Stimulated activated CD4-positive, alpha-beta T cell treated with anti-CD3 and anti-CD28 coated beads, Interleukin-4, amount 100 ng/mL, for 24 hours (primary cell): Measurements from ENCODE around the gene RGL1.

Experiments used
- DNase-seq: peaks from one replicate; pipeline ENCODE4 v3.0.0-alpha.2; 2020

The RGL1 gene

DNA sequence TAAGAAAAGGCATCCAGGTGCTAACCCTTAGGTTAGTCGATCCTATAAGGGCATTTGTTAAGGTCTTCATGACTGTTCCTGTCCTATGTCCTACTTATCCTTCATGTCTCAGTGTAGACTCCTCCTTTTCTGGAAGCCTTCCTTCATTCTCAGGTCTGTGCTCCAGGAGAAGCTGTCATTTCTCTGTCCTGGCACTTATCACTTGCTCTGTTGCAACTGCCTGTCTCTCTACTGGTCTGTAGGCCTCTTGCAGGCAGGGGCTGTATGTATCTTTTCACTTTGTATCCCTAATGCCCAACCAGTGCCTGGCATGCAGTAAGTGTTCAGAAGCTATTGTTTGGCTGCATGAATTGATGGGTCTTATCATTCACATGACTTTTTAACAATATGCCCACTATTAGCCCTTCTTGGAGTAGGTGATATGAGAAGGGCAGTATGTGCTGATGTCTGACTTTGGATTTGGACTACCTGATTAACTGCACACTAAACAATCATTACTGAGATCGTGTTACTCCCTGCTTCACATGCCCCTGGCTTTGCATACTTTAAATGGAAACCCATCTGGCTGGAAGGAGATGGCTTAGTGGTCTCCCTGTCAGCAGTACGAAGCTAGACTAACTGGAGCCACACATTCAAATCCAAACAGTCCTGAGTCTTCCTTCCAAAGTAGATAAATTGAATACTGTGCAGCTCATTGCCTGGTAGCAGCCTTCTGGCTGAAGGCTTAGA, 88.8 kb downstream of the RGL1 start:
- DNase-seq: no peak

DNA sequence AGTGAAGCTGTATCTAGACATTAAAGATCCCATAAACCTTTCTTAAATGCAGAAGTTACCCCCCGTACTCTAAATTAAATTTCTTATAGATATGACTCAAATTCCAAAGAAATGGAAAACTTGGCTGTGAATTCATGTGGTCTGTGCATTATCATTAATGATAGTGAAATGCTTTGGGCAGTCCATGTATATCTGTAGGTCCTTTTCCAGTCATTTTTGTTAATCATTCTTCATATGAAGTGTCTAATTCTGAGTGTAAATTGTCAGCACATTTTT, 89.3 kb downstream of the RGL1 start:
- DNase-seq: no peak

DNA sequence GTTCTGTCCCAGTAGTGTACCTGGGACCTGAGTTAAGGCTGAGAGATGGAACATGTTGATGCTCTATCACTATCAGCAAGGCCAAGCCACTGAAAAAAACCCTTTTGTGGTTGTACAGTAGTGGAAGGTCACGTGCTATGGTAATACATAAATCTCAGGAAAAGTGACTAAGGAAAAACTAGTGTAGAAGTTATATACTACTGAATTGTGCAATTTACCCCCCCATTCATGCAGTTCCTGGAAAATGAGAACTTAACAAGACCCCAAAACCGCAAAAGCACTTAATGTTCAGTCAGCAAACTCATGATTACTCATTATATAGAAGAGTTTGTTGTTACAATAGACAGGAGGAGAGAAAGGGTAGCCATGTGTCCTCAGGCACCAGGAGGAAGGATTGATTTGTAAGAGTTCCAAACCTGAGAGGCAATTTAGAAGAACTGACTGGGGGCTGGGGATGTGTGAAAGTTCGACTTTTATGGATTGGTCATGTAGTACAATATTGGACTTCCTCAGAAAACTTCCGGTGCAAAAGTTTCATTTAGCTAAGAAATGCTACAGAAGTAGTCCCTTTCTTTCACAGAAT, 91.6 kb downstream of the RGL1 start:
- no peak for DNase-seq

DNA sequence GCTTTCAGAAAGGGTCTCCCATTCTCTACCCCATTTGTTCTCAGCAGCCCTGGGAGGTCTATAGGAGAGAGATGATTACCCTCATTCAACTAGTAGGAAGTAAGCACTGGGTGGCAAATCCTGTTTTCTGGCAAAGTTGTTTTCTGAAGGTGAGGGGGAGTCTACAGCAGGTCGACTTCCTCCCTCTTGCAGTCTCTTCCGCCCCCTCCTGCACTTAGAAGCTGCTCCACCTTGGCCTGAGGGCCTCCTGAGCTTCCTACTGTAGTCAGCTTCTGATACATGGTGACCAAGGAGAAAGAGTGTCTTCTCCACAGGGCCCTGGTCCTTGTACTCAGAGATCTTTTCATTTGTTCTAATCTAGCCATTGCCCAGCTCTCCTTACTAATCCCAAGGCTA, 93.1 kb downstream of the RGL1 start:
- no peak for DNase-seq

DNA sequence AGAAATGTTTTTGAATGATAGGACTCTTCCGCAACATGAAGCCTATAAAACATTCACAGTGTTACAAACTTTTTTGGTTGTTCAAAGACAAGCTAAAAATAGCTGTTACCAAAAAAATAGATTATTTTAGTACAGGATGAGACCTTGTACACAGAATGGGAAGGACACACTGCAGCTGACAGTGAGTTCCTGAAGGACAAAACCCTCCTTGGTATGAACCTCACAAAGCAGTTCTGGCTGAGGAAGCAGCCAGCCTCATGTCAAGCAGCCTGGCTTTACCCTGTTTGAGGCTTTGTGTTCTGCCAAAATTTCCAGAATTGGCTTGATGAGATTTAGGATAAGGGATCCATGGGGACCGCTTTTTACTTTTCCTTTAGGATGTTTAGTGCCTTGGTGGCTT, 93.7 kb downstream of the RGL1 start:
- DNase-seq: no peak

DNA sequence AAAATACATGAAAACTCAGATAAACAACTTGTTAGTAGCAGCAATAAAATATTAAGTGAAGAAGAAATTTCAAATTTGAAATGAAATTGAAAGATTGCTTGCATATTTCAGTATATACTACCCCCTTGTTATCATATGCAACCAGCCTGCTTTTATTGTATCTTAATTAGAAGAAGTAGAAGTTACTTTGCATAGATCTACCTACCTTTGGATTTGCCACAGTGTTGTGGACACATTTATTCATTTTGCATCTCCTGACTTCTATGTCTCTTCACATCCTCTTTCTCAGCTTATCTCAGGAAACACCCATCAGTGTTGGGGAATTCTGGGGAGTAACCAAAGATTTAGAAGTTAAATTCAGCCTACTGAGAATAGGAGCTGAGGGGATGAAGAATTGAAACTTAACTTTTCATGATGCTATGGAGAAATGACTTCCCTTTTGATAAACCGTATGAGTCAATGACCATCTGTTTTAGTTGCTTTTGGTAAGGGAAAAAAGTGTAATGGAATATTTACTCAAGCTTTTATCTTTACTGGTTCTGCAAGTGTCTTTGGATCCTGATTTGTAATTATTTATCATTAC, 96.9 kb downstream of the RGL1 start:
- DNase-seq: no peak

DNA sequence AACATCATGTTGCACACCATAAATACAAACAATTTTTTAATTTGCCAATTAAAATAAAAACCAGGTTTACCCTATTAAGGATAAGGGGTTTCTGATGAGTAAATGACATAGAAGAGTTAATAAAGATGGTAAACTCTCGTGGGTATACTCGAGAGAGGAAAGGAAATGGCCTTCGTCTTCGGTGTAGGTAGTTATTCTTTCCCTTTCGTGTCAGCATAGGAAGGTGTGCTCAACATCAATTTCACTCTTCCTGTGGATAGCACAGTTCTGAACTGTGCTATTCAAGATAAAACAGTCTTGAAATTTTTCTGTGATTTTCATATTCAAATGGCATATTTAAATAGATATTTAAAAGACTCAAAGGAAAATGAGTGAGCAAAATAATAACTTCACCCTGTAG, 98.2 kb downstream of the RGL1 start:
- no peak for DNase-seq

DNA sequence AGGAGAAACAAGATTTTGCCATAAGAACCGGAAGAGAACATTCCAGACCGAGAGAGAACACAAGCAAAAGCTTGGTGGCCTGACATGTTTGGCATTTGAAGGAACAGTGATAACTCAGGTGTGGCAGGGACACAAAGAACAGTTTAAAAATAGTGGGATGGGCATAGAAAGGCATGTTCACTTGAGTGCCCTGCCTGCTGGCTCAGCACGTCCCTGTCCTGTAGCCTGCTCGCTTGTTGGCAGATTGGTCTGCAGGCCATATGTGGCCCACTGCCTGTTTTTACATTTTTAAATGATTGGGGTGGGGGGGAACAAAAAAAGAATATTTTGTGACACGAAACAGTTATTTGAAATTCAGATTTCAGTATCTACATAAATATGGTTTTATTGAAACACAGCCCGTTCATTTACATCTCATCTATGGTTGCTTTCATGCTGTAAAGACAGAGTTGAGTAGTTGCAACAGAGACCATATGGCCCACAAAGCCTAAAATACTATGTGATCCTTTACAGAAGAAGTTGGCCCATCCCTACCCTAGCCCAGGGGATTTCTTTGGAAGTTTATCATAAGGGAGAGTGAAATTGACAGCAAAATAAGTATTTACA, 100.7 kb downstream of the RGL1 start:
- no peak for DNase-seq

DNA sequence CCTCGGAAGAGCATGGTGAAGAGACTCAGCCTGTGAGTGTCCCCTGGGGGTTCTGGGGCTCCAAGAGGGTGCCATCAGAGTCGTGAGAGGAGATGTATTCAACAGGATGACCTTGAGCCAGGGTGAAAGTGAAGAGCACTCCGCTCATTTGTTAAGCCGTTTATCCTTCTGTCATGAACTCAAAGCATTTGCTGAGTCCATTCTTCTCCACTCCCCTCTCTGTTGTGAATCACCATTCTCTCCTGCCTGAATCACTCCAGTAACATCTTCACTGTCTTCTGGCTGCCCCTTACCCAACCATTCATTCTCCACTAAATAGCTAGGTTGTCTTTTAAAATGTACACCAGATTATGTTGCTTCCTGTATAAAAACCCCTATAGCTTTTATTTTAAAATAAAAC, 102.2 kb downstream of the RGL1 start:
- DNase-seq: no peak

DNA sequence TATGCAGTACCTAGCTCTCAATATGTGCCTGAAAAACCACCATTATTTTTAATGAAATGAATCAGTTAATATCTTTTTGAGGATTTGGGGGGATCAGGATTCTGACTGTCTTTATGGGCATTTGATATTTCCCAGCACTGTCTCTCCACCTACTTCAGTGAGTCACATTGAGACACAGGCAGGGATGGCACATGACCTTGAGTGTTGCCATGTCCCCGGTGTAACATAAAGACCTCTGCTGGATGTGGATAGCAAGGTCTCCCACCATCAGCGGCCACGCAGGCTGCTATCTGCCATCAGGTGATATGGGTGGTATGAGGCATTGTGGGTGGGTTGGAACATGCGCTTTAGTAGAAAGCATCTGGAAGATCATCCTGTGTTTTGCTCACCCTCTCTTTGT, 103.2 kb downstream of the RGL1 start:
- DNase-seq: no peak

DNA sequence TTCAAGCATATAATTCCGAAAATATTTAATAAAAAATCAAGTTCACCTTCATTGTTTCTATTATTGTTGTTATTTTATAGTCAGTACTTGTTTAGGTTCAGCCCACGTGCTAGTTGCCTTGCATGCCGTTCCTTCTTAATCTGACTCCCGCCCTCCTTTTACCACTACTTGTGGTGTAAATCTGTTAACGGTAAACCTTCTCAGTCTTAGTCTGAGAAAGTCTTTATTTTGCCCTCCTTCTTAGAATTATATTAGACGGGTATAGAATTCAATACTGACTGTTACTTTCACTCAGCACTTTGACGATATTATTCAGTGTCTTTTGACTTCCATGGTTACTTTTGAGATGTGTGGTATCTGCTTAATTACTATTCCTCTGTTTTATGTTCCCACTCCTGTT, 104.8 kb downstream of the RGL1 start:
- no peak for DNase-seq

DNA sequence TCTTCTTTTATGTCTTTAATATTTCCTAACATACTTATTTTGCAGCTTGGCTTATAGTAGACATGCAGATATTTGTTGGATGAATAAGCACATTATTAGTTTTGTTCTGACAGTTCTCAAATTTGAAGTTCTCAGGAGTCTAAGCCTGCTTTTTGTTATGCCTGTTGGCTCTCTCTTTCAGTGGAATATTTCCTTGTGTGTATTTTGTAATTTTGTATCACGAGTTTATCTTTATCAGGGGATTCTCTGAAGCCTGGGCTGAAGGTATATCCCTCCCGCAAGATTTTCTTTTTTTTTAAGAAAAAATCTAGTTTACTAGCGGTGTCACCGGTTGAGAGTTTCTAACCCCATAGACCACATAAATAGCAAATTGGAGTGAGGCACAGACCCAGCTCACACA, 105.9 kb downstream of the RGL1 start:
- DNase-seq: no peak

DNA sequence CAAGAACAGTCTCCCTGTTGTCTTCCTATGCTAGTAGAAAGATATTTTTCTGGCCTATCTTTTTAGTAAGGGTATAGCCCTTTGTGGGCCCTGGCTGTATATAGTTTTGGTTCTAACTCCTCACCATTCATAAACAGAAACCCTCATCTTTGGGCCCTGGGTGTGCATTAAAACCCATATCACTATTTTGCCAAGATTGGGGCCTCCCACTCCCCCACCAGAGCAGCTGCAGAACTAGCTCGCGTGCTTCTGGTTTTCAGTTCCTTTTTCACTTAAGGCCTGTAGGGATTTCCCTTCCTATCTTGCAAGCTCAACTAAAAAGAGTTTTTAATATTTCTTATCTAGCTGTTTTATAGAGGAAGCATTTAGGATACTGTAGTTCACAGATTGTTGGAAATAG, 106.4 kb downstream of the RGL1 start:
- peak; percentile 19 for DNase-seq

DNA sequence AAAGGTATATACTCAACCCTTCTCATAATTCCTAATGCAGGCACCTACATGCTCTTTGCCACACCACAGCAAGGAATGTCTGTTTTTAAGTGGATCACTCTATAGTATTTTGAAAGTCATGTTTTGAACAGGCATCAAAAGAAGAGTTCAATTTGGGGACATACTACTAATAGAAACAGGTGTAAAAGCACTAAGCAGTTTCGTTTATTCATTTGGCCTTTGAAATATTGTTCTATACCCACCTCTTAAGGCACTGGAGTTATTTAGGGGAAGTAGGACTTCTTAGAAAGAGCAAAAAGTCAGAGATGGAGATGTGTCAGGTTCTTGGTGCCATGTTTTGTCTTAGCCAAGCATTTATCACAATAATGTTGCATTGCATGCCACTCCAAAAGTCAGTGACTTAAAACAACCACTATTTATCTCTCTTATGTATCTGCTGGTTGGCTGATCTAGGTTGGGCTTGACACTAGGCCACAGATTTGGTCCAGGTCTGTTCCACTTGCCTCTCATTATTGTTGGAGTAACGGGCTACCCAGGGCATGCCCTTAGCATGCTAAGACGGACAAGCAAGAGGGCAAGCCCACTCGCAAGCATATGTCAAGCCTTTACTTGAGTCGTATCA, 107.5 kb downstream of the RGL1 start:
- DNase-seq: no peak

DNA sequence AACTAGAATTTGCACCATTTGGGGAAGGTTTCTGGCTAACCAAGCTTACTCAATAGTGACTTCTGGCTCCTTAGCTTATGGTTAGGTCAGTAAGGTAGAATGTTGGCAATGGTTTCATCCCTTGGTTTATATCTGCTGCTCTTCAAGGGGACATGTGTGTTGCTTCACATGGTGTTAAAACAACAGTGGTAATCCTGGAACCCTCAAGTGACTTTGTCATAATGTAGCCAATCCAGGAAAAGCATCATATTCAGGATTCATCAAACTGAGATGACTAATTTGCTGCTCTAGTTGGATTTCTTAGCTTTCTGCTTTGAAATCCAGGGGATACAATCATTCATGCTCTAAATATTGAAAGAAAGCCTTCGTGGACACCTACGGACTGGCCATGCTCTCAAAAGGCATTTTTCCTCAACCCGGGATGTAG, 108.7 kb downstream of the RGL1 start:
- no peak for DNase-seq

DNA sequence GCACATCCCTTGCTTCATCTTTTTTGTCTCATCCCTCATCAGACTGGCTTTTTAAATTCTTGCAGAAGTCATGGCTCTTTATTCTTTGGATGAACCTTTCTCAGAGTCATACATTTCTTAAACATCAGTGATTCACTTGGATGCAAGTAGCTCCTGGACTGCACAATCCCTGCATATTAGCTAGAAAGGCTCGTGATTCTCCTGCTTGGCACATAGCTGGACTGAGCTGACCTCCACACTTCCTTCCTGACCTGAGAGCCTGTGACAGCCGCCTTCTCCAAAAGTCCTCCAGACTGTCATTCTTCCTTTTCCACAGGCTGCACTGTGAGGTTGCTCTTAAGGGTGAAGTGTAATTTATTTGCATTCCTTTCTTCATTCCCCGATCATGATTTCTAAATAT, 109.4 kb downstream of the RGL1 start:
- DNase-seq: no peak

DNA sequence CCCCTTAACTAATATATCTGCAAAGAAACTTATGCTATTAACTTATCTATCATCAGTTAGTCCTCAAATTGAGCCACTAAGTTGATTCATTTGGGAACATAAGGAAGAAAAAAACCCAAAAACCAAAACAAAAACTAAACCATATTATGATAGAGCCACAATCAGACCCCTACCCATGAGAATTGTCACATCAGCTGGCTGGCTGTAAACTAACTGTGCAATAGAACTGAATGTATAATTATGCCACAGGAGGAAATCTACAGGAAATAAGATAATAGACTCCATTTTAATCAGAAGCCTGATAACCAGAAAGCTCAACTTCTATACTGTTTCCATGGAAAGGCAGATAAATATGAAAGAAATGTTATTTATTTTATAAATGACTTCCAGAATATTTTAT, 110.0 kb downstream of the RGL1 start:
- no peak for DNase-seq

DNA sequence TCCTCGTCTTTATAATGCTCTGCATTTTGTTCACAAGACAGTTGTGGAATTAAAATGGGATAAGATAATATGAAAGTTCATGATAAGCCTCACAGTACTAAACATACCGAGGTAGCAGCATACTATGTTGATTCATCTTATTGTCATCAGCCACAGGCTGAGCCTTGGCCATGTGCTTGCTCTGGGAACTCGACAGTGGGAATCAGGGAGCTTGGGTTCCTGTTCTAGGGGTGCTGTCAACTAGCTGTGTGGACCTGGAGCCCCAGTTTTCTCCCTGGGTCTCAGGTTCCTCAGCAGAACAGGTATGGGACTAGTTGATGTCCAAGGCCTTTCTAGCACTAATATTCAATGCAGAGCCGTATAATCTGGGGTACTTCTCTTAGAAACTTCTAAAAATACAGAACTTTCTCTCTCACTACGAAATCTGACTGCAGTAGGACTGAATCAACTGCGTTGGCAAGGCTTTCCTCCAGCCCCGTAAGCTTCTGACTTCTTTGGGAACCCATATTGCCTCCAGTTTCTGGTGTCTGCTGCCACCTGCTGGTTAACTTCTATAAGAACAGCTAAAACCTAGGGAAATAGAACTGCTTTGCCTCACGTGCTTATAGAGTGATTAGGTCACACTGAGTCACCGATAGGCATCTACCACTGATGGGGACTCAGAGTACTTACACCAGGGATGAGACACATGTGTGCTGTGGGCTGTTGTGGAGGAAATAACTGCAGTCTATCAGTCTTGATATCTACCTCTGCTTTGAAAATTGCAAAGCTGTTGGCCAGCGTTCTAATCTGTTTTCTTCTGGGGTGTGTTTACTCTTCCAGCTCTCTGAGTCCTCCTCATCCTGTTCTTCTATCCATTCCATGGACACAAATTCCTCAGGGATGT, 110.9 kb downstream of the RGL1 start:
- DNase-seq: peak; percentile 85

DNA sequence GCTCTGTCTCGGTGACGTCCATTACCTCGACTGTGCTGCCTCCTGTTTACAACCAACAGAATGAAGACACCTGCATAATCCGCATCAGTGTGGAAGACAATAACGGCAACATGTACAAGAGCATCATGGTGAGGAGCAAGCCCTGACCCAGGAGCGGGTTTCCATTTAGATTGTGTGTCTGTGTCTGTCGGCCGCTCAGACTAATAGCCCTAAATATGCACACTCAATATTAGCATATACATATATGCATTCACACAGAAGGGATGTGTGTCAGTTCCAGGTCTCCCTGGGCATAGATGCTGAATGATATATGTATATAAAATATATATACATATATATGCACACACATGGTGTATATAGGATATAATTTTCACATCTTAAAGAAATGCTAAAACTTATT, 111.7 kb downstream of the RGL1 start:
- no peak for DNase-seq

DNA sequence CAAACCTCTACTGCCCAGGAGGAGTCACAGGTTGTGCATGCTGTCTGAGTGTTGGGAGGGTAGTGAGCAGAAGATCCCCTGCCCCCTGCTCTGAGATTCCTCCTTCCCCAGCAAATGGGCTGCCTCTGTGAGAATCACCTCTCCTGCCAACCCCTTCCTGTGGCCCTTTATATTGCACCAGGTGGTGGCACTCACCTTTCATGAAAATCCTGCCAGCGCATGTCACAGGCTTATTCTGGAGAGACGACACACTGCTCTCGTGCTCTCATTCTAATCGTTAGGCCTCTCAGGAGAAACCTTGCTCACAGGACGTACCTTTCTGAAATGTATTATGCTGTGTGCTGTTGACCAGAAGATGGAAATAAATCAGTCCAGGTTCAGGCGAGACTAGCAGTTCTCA, 113.7 kb downstream of the RGL1 start:
- DNase-seq: no peak

DNA sequence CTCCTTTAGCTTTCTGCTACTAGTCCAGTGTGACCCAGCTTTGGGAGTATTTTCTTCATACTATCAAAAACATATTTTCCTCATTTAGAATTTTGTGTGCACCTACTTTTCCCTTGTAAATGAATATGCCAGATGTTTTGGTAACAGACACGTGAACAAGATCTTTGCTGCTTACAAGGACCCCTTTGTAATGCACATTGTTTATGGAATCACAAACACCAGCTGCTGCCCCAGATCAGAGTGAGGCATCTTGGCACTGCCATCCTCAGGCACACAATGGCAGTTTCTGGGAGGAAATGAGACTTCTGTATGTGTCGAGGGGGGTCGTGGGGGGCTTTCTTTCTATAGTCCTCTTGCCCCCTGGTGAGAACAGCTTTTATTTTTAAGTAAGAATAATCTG, 115.7 kb downstream of the RGL1 start:
- no peak for DNase-seq

DNA sequence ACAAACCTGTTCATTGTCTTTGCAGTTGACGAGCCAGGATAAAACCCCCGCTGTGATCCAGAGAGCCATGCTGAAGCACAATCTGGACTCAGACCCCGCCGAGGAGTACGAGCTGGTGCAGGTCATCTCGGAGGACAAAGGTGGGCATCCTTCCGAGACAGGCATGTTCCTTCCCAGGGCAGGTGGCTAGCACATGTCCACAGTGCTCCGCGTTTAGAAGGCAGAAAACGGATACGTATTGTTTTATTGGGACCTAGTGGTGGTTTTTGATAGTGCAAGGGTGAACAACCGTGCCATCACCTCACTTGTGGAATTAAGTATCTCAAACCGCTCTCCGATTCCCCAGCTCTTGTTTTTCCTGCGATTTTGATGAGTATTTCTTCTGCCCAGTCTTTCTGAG, 117.3 kb downstream of the RGL1 start:
- DNase-seq: no peak

DNA sequence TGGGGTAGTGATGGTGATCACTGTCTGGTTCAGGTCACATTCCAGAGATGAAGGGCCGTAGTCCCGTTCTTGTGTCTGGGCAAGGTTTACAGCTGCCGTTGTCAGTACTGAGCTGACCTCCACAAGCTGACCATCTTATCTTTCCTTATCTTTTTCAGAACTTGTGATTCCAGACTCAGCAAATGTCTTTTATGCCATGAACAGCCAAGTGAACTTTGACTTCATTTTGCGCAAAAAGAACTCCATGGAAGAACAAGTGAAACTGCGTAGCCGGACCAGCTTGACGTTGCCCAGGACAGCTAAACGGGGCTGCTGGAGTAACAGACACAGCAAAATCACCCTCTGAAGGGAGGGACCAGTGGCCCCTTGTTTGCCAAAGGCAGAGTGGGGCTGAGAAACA, 121.0 kb downstream of the RGL1 start:
- no peak for DNase-seq
